SH-SY5Y (cell line): Measurements from ENCODE around the gene HRH1.

Experiments used
- GATA2 ChIP-seq: IDR thresholded peaks from 2 replicates; pipeline ENCODE4 v1.6.1; 2011; ENCODE audit warnings: mild to moderate bottlenecking, low read depth, low read length
- GATA3 ChIP-seq: IDR thresholded peaks from 2 replicates; pipeline ENCODE4 v1.6.1; 2011; ENCODE audit warnings: low read depth, mild to moderate bottlenecking, low read length, moderate library complexity

GRCh38 chr3:11140713-11141104 lies 13.6 kb upstream of the HRH1 start:
- TF ChIP-seq GATA2 (no peak), GATA3 (no peak)
